ENCODE results near the gene HOXA2. TPM values are rescaled to one million over a fixed set of nuclear protein-coding genes. Genes with fewer than 3 reads are reported as not detected.

The HOXA2 gene
- total and polyA plus RNA-seq, 2 of the 8 experiments (the other 6 are each of a cell fraction or from before 2014, with no cell fraction given): not detected

DNA sequence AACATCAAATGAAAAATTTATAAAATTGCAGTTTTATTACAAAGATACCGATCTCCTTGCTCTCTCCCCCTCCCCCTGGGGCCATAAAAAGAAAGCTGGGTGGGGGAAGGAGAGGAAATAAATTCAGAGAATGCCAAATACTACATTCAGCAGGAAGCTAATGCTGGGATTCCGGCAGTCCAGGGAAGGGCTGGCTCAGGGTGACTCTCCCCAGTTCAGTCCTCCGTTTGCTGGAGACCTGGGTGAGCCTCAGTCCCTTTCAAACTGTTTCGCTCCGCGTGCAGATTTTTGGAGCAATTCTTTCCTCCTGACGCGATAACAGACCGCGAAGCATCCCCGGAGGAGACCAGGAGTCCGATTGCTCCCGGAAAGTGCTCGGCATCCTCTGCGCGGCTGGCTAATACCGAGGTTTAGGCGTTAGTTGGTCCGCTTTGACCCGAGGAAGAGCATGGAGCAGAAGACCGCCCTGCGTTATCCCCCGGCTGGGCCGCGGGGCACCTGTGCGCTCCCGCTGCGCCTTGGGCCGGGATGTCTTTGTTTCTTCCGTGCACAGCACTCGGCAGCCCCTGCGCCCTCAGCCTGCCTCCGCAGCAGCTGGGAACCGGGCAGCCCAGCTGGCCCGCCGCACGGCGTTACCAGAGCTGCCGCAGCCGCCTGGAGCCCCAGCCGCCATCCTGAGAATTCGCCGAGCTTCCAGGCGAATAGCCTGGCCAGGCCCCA, 3.9 kb upstream of the HOXA2 start:
- CTCF ChIA-PET (ENCODE audit: partially characterized antibody): interaction anchor here (0.6 to 2.9 kb wide), 11 partner anchors 10 to 131 kb away, joined by 3 to 13 read pairs (median 3); partner anchors contain the start of gene HOXA5
- DNase-seq (ENCODE audit: low read depth in 1 of 2, low spot score in 2 of 2) (peak in 1 of 2 experiments; percentile 68), FAIRE-seq (no peak)
- no peak overlapping the region for H3K4ac ChIP-seq (replicated peaks; ENCODE audit: insufficient read length, low read depth, low read length)
- peak overlapping the region; percentile 5 to 50; a peak in 3 of 4 replicates for H3K4me2 ChIP-seq (ENCODE audit: insufficient read depth in 1 of 2, low read depth in 2 of 2, low read length in 2 of 2)
- no peak overlapping the region for H2BK5ac ChIP-seq (ENCODE audit: low read depth, low read length)
- no peak overlapping the region for H4K5ac ChIP-seq (ENCODE audit: insufficient read length, low read depth, low read length)
- POLR2A ChIA-PET (ENCODE audit: partially characterized antibody): interaction anchor here (1.3 to 2.8 kb wide), 2 partner anchors 10 to 12 kb away, joined by 5 to 6 read pairs; partner anchors contain the start of gene HOXA1
- no peak overlapping the region for H3K27ac ChIP-seq (ENCODE audit: low read depth, low read length)
- no peaks in the 10 kb centered on the region for H3K79me2 ChIP-seq (ENCODE audit: control insufficient read depth in 1 of 2, insufficient read depth in 2 of 2, low read length in 2 of 2)
- no peak overlapping the region for H3K14ac ChIP-seq (ENCODE audit: insufficient read length)
- no peaks in the 10 kb centered on the region for H3K79me1 ChIP-seq (ENCODE audit: low read depth, low read length)
- H2AFZ ChIP-seq (ENCODE audit: low read length): no peak overlapping the region
- H2BK15ac ChIP-seq (ENCODE audit: low read length): no peak overlapping the region
- no peak overlapping the region for H3K23ac ChIP-seq (ENCODE audit: insufficient read length)
- no peak overlapping the region for H2BK12ac ChIP-seq (ENCODE audit: low read depth, low read length)
- H3K56ac ChIP-seq (replicated peaks; ENCODE audit: insufficient read length, low read depth, low read length): no peak overlapping the region
- H2AK5ac ChIP-seq (ENCODE audit: low read depth, low read length): no peak overlapping the region
- 0 out of 2 replicates have a peak, but pooled peaks cover 1% of the 10 kb centered on the region for H3K23me2 ChIP-seq (ENCODE audit: low read depth, low read length)
- WGBS, 2 experiments (ENCODE audit: extremely low coverage in 1 of 2, insufficient coverage in 1 of 2, insufficient read length in 1 of 2, insufficient replicate concordance in 2 of 2, low coverage in 1 of 2, low lambda C conversion rate in 2 of 2, missing lambda C conversion rate in 1 of 2): 2% methylated on average over 44 of the region's 44 CpGs; no CpG with 5 or more reads in 1 of the 2 experiments
- H3K9ac ChIP-seq (replicated peaks in 1 of 4; ENCODE audit: extremely low read depth in 1 of 4, low read depth in 3 of 4, low read length in 3 of 4): no peak overlapping the region
- peak overlapping the region in 1 of 4 experiments; percentile 25; a peak in 1 of 8 replicates for H3K4me3 ChIP-seq (ENCODE audit: extremely low read depth in 1 of 4, insufficient read depth in 2 of 4, low read depth in 3 of 4, low read length in 4 of 4)
- H2BK20ac ChIP-seq (ENCODE audit: low read length): 0 out of 2 replicates have a peak overlapping the region, but pooled peaks have one; percentile 48
- no peaks in the 10 kb centered on the region for H3K9me3 ChIP-seq (ENCODE audit: insufficient read depth in 2 of 2, low read depth in 1 of 2, low read length in 1 of 2)
- peaks cover 98 to 100% (median 99%) of the 10 kb centered on the region in 4 experiments for H3K27me3 ChIP-seq (replicated peaks in 1 of 4; ENCODE audit: control insufficient read depth in 3 of 4, extremely low read depth in 1 of 4, insufficient read depth in 3 of 4, low read length in 3 of 4)
- peaks cover 0 to 15% (median 8%) of the 10 kb centered on the region in 4 experiments; a peak in 5 of 7 replicates for H3K4me1 ChIP-seq (replicated peaks in 1 of 4; ENCODE audit: control insufficient read depth in 3 of 4, insufficient read depth in 4 of 4, low read length in 3 of 4)
- peaks cover 0 to 14% (median 0%) of the 10 kb centered on the region in 4 experiments; a peak in 1 of 8 replicates for H3K36me3 ChIP-seq (ENCODE audit: control insufficient read depth in 2 of 4, insufficient read depth in 4 of 4, low read length in 3 of 4)
- no peak overlapping the region for H2BK120ac ChIP-seq (replicated peaks; ENCODE audit: low read depth, low read length)
- 0 out of 2 replicates have a peak overlapping the region, but pooled peaks have one; percentile 7 for H4K8ac ChIP-seq (ENCODE audit: extremely low read depth, insufficient read depth, low read length)
- peaks cover 25 to 40% of the 10 kb centered on the region in 2 experiments for H4K20me1 ChIP-seq (replicated peaks in 1 of 2; ENCODE audit: control insufficient read depth in 1 of 2, insufficient read depth in 2 of 2, low read length in 2 of 2)
- no peak overlapping the region for H4K91ac ChIP-seq (replicated peaks; ENCODE audit: insufficient read length, low read length)
- H3K18ac ChIP-seq (ENCODE audit: extremely low read depth, low read length): no peak overlapping the region
- TF ChIP-seq POU5F1 (IDR thresholded peaks at IDR 0.05; ENCODE audit: low read depth, low read length): no peak
- TF ChIP-seq BACH1 (IDR thresholded peaks at IDR 0.05; ENCODE audit: low read length): no peak
- peak; percentile 98 for TF ChIP-seq CTBP2 (IDR thresholded peaks at IDR 0.05; ENCODE audit: borderline replicate concordance, insufficient read depth, insufficient read length, low read length)
- peak; percentile 91 for TF ChIP-seq EZH2 (IDR thresholded peaks at IDR 0.05; ENCODE audit: low read depth, low read length, severe bottlenecking)
- TF ChIP-seq SUZ12 (IDR thresholded peaks at IDR 0.05; ENCODE audit: low read length): peak; percentile 93
- TF ChIP-seq RAD21 (IDR thresholded peaks at IDR 0.05 in 1 of 2, conservative IDR thresholded peaks at IDR 0.05 in 1 of 2; ENCODE audit: low read depth in 2 of 2, low read length in 2 of 2): peak in 1 of 2 experiments; percentile 8; a peak in 1 of 4 replicates
- no peak for TF ChIP-seq TAF7 (optimal IDR thresholded peaks at IDR 0.05; ENCODE audit: borderline replicate concordance, low read depth, low read length)
- 0 out of 2 replicates have a peak, but pooled peaks have one; percentile 24 for TF ChIP-seq SP1 (IDR thresholded peaks at IDR 0.05; ENCODE audit: low read depth, low read length)
- TF ChIP-seq PHF8 (conservative IDR thresholded peaks at IDR 0.05; ENCODE audit: low read depth, low read length): no peak
- TF ChIP-seq RNF2 (IDR thresholded peaks at IDR 0.05; ENCODE audit: borderline replicate concordance, low read depth, low read length, missing control alignments, poor library complexity, severe bottlenecking): peak; percentile 98
